Measurements from ENCODE around the gene KCNH8.

DNA sequence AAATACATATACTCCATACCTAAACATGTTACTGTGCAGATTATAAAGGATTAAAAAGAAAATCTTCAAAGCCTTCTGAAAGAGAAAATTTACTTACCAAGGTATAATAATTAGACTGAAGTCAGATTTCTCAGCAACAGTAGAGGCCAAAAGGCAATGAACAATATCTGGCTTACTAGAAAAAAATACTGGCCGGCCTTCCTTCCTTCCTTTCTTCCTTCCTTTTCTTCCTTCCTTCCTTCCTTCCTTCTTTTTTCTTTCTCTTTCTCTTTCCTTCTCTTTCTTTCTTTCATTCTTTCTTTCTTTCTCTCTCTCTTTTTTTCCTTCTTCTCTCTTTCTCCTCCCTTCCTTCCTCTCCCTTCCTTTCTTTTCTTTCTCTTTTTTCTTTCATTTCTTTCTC is 209.6 kb downstream of the KCNH8 start:
- TF ChIP-seq, protein P1, sequence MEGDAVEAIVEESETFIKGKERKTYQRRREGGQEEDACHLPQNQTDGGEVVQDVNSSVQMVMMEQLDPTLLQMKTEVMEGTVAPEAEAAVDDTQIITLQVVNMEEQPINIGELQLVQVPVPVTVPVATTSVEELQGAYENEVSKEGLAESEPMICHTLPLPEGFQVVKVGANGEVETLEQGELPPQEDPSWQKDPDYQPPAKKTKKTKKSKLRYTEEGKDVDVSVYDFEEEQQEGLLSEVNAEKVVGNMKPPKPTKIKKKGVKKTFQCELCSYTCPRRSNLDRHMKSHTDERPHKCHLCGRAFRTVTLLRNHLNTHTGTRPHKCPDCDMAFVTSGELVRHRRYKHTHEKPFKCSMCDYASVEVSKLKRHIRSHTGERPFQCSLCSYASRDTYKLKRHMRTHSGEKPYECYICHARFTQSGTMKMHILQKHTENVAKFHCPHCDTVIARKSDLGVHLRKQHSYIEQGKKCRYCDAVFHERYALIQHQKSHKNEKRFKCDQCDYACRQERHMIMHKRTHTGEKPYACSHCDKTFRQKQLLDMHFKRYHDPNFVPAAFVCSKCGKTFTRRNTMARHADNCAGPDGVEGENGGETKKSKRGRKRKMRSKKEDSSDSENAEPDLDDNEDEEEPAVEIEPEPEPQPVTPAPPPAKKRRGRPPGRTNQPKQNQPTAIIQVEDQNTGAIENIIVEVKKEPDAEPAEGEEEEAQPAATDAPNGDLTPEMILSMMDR (IDR thresholded peaks at IDR 0.05): no peak
- TF ChIP-seq POLR2AphosphoS5 (IDR thresholded peaks at IDR 0.05; ENCODE audit: low read depth, low read length) (no peak), REST (IDR thresholded peaks at IDR 0.05; ENCODE audit: insufficient read depth in 1 of 2, low read depth in 2 of 2, low read length in 1 of 2) (no peak), SIN3A (IDR thresholded peaks at IDR 0.05; ENCODE audit: borderline replicate concordance, insufficient read depth, low read depth, low read length) (no peak), TCF7L2 (IDR thresholded peaks at IDR 0.05; ENCODE audit: low read depth, low read length) (no peak)

All from Panc1 (cell line).